ENCODE results near the gene EFNA5.

Gene EFNA5

DNA sequence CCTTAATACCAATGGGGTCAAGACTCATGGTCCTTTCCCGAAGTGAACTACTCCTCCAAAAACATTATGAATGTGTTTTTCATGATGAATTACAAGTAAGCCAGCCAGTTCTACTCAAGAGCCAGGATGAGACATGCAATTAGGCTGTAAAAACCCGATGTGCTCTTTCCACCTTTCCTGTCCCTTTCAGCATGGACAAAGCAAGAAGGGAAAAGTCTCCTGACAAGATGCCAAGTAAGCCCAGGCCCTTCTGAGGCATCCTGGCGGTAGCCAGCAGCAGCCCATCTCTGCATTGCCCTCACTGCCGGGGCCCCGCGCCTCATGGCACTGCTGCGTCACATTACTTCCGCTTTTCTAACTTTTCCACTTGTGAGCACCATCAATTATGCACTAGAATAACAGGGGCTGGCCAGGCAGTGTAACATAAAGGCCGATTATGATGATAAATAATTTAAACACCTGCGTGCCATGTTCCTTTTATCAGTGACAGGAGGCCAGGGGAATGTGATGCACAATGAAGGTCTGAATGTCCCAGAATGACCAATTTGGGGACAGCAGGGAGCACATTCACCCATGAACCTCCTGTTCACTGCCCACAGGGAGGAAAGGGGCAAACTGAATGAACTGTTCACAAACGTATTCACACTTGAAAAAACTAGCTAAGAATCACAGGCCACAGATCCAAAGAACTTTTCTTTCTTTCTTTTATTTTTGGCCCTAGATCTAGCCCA is 37.4 kb downstream of the EFNA5 start:
- H3K27ac ChIP-seq (ENCODE audit: extremely low read depth, low read depth, low read length), result no peak overlapping the region
- H3K4me3 ChIP-seq (ENCODE audit: low read depth, low read length), result no peak overlapping the region
- POLR2A ChIA-PET, result no interaction called here
- CTCF ChIA-PET, result no interaction called here
- H3K36me3 ChIP-seq (ENCODE audit: control insufficient read depth in 2 of 2, insufficient read depth in 1 of 2, low read length in 2 of 2), result no peaks in the 10 kb centered on the region; a peak in 1 of 3 replicates
- H3K4me1 ChIP-seq (ENCODE audit: control insufficient read depth, insufficient read depth, low read length), result peaks cover 31% of the 10 kb centered on the region
- no peaks in the 10 kb centered on the region for H3K9me3 ChIP-seq (ENCODE audit: control insufficient read depth, insufficient read depth, low read depth, low read length)
- TF ChIP-seq ZNF10 (tag by site-specific recombination; IDR thresholded peaks at IDR 0.05) (0 out of 2 replicates have a peak, but pooled peaks have one; percentile 29), ZNF629 (tag by site-specific recombination; IDR thresholded peaks at IDR 0.05) (peak; percentile 86), ZFP41 (tag by site-specific recombination; IDR thresholded peaks at IDR 0.05; ENCODE audit: borderline replicate concordance) (no peak), ZNF121 (tag by site-specific recombination; IDR thresholded peaks at IDR 0.05) (peak; percentile 88), ZNF354C (tag by site-specific recombination; IDR thresholded peaks at IDR 0.05; ENCODE audit: borderline replicate concordance, low read depth) (no peak), SP7 (tag by site-specific recombination; IDR thresholded peaks at IDR 0.05) (peak; percentile 93), WT1 (tag by site-specific recombination; IDR thresholded peaks at IDR 0.05) (no peak), ZNF776 (tag by site-specific recombination; IDR thresholded peaks at IDR 0.05; ENCODE audit: borderline replicate concordance) (no peak), SCRT2 (tag by site-specific recombination; IDR thresholded peaks at IDR 0.05) (peak; percentile 81), ZNF621 (tag by site-specific recombination; IDR thresholded peaks at IDR 0.05) (no peak), ZNF223 (tag by site-specific recombination; IDR thresholded peaks at IDR 0.05) (no peak), ZNF585B (tag by site-specific recombination; IDR thresholded peaks at IDR 0.05) (no peak), RBAK (tag by site-specific recombination; IDR thresholded peaks at IDR 0.05) (no peak), ZFP37 (tag by site-specific recombination; IDR thresholded peaks at IDR 0.05) (peak; percentile 31; the same call in 1 of the 2 replicates), ZNF473 (tag by site-specific recombination; IDR thresholded peaks at IDR 0.05) (no peak), SCRT1 (tag by site-specific recombination; IDR thresholded peaks at IDR 0.05; ENCODE audit: borderline replicate concordance) (peak; percentile 83), ZNF843 (tag by site-specific recombination; IDR thresholded peaks at IDR 0.05) (peak; percentile 81), ZNF391 (tag by site-specific recombination; IDR thresholded peaks at IDR 0.05; ENCODE audit: borderline replicate concordance, low read depth) (no peak), SETDB1 (IDR thresholded peaks at IDR 0.05; ENCODE audit: insufficient read length, low read length) (no peak), ZNF248 (tag by site-specific recombination; IDR thresholded peaks at IDR 0.05) (no peak), ZSCAN30 (tag by site-specific recombination; IDR thresholded peaks at IDR 0.05) (0 out of 2 replicates have a peak, but pooled peaks have one; percentile 33)
- TF ChIP-seq, protein P1, sequence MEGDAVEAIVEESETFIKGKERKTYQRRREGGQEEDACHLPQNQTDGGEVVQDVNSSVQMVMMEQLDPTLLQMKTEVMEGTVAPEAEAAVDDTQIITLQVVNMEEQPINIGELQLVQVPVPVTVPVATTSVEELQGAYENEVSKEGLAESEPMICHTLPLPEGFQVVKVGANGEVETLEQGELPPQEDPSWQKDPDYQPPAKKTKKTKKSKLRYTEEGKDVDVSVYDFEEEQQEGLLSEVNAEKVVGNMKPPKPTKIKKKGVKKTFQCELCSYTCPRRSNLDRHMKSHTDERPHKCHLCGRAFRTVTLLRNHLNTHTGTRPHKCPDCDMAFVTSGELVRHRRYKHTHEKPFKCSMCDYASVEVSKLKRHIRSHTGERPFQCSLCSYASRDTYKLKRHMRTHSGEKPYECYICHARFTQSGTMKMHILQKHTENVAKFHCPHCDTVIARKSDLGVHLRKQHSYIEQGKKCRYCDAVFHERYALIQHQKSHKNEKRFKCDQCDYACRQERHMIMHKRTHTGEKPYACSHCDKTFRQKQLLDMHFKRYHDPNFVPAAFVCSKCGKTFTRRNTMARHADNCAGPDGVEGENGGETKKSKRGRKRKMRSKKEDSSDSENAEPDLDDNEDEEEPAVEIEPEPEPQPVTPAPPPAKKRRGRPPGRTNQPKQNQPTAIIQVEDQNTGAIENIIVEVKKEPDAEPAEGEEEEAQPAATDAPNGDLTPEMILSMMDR (tag by site-specific recombination; IDR thresholded peaks at IDR 0.05), result peak; percentile 14; the same call in 1 of the 2 replicates
- TF ChIP-seq, protein P2, sequence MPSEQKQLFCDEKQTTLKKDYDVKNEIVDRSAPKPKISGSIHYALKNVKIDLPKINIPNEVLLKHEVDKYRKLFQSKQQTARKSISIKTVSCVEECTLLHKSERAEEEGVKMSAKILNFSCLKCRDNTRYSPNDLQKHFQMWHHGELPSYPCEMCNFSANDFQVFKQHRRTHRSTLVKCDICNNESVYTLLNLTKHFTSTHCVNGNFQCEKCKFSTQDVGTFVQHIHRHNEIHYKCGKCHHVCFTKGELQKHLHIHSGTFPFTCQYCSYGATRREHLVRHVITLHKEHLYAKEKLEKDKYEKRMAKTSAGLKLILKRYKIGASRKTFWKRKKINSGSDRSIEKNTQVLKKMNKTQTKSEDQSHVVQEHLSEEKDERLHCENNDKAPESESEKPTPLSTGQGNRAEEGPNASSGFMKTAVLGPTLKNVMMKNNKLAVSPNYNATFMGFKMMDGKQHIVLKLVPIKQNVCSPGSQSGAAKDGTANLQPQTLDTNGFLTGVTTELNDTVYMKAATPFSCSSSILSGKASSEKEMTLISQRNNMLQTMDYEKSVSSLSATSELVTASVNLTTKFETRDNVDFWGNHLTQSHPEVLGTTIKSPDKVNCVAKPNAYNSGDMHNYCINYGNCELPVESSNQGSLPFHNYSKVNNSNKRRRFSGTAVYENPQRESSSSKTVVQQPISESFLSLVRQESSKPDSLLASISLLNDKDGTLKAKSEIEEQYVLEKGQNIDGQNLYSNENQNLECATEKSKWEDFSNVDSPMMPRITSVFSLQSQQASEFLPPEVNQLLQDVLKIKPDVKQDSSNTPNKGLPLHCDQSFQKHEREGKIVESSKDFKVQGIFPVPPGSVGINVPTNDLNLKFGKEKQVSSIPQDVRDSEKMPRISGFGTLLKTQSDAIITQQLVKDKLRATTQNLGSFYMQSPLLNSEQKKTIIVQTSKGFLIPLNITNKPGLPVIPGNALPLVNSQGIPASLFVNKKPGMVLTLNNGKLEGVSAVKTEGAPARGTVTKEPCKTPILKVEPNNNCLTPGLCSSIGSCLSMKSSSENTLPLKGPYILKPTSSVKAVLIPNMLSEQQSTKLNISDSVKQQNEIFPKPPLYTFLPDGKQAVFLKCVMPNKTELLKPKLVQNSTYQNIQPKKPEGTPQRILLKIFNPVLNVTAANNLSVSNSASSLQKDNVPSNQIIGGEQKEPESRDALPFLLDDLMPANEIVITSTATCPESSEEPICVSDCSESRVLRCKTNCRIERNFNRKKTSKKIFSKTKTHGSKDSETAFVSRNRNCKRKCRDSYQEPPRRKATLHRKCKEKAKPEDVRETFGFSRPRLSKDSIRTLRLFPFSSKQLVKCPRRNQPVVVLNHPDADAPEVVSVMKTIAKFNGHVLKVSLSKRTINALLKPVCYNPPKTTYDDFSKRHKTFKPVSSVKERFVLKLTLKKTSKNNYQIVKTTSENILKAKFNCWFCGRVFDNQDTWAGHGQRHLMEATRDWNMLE (tag by site-specific recombination; conservative IDR thresholded peaks at IDR 0.05; ENCODE audit: low read depth), result no peak
- TF ChIP-seq, protein P3, sequence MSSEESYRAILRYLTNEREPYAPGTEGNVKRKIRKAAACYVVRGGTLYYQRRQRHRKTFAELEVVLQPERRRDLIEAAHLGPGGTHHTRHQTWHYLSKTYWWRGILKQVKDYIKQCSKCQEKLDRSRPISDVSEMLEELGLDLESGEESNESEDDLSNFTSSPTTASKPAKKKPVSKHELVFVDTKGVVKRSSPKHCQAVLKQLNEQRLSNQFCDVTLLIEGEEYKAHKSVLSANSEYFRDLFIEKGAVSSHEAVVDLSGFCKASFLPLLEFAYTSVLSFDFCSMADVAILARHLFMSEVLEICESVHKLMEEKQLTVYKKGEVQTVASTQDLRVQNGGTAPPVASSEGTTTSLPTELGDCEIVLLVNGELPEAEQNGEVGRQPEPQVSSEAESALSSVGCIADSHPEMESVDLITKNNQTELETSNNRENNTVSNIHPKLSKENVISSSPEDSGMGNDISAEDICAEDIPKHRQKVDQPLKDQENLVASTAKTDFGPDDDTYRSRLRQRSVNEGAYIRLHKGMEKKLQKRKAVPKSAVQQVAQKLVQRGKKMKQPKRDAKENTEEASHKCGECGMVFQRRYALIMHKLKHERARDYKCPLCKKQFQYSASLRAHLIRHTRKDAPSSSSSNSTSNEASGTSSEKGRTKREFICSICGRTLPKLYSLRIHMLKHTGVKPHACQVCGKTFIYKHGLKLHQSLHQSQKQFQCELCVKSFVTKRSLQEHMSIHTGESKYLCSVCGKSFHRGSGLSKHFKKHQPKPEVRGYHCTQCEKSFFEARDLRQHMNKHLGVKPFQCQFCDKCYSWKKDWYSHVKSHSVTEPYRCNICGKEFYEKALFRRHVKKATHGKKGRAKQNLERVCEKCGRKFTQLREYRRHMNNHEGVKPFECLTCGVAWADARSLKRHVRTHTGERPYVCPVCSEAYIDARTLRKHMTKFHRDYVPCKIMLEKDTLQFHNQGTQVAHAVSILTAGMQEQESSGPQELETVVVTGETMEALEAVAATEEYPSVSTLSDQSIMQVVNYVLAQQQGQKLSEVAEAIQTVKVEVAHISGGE (tag by site-specific recombination; conservative IDR thresholded peaks at IDR 0.05; ENCODE audit: low read depth), result peak; percentile 37; the same call in 1 of the 2 replicates
- TF ChIP-seq, protein P4, sequence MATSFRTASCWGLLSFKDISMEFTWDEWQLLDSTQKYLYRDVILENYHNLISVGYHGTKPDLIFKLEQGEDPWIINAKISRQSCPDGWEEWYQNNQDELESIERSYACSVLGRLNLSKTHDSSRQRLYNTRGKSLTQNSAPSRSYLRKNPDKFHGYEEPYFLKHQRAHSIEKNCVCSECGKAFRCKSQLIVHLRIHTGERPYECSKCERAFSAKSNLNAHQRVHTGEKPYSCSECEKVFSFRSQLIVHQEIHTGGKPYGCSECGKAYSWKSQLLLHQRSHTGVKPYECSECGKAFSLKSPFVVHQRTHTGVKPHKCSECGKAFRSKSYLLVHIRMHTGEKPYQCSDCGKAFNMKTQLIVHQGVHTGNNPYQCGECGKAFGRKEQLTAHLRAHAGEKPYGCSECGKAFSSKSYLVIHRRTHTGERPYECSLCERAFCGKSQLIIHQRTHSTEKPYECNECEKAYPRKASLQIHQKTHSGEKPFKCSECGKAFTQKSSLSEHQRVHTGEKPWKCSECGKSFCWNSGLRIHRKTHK (tag by site-specific recombination; IDR thresholded peaks at IDR 0.05), result no peak

Measured in HEK293 (cell line).